Keratinocyte (primary cell): ENCODE measurements around the gene KCNMA1.

ENCODE experiments used
- CTCF ChIP-seq, 3 experiments: IDR thresholded peaks in 1 of 3; conservative IDR thresholded peaks in 1 of 3; optimal IDR thresholded peaks in 1 of 3; 2 replicates in 2 of 3; 3 replicates in 1 of 3; pipeline versions ENCODE3 to v1.5.1; 2011; ENCODE audit warnings: low read length in 3 of 3, mild to moderate bottlenecking in 3 of 3, moderate library complexity in 2 of 3, control low read depth in 1 of 3, inconsistent platforms in 1 of 3; ENCODE audit not compliant: insufficient read depth in 2 of 3; ENCODE audit errors: extremely low read depth in 1 of 3
- EZH2 ChIP-seq: IDR thresholded peaks from one replicate; pipeline ENCODE4 v1.6.1; 2012; ENCODE audit warnings: inconsistent platforms, mild to moderate bottlenecking, low read length, moderate library complexity

GRCh38 chr10:77201135-77202106, 436.2 kb downstream of the KCNMA1 start:
- TF ChIP-seq CTCF (optimal IDR thresholded peaks at IDR 0.05 in 1 of 3, IDR thresholded peaks at IDR 0.05 in 1 of 3, conservative IDR thresholded peaks at IDR 0.05 in 1 of 3; ENCODE audit: extremely low read depth in 1 of 3, insufficient read depth in 2 of 3, low read length in 3 of 3) (no peak), EZH2 (no peak)
